Placental pericyte (primary cell): ENCODE measurements around the gene PECR. TPM values are rescaled to one million over a fixed set of nuclear protein-coding genes. Genes with fewer than 3 reads are reported as not detected.

ENCODE experiments used
- total RNA-seq: library from RNA; depleted of rRNA; stranded (reverse); fragments of >200 nt; gene quantifications from 2 replicates; pipeline ENCODE4 v1.2.3, GENCODE V29; 2012

The PECR gene
- 1.5 and 5.4 TPM in 2 replicates for total RNA-seq

DNA sequence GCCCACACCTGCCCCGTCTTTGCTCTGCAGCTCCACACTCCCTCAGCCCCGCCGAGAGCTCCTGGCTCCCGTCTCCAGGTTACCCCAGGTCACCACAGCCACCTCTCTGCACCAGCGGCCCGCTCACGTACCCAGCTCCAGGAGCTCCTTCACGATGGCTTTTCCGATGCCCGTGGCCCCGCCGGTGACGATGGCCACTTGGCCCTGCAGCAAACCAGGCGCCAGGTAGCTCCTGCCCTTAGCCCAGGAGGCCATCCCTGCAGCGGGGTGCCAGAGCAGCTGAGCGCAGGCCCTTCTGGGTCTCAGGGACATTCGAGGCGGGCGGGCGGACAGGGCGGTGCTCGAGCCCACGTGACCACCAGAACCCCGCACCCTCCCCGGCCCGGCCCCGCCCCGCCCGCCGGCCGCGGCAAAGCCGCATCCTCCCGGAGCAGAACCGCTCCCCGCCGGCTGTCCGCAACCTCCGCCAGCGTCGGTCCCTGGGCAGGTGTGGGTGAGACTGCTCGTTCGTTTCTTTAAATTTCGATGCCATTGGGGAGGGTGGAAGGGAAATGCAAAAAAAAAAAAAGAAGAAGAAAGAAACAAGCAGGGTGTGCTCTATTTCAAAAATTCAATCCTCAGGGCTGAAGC, at the start of gene PECR, which contains the start of gene TMEM169:
PECR (minus strand) TSS at position 323 of the 630 bp plus-strand sequence; CDS start at position 255, 68 bp downstream.
TMEM169 (plus strand) TSS at position 433 of the 630 bp plus-strand sequence. CDS start 14,045 bp downstream, outside the sequence.

DNA sequence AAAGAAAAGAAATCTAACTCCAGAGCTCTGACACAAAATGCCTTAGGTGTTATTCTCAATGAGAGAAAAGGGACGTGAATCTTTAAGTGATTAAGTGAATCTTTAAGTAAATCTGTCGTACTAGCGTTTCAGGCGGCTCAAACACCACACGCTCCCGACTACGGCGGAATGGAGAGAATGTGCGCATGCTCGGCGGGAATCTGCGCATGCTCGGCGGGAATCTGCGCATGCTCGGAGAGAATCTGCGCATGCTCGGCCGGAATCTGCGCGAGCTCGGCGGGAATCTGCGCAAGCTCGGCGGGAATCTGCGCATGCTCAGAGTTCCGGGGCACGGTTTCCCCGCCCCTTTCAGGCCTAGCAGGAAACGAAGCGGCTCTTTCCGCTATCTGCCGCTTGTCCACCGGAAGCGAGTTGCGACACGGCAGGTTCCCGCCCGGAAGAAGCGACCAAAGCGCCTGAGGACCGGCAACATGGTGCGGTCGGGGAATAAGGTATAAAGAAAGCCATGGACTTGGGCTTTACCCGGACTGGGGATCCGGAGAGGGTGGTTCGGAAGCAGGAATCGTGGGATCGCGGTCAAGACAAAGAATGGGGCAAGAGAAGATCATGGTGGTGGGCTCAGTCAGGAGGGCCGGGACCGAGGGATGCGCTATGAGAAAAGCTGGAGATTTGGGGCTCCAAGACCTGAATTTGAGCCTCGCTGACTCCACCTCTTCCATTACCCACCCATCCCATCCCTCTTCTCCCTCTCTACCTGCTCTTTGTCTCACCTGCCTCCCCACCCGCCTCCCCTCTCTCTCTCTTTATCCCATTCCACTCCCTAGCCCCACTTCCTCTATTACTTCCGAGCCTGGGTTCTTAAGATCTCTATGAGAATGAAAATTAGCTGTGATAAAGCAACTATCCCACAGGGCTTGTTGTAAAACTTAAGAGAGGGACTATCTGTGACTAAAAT, 27.6 kb upstream of the PECR start, which contains the start of gene XRCC5:
XRCC5 (plus strand) TSS at position 382 of the 955 bp plus-strand sequence; CDS start at position 471, 89 bp downstream.

DNA sequence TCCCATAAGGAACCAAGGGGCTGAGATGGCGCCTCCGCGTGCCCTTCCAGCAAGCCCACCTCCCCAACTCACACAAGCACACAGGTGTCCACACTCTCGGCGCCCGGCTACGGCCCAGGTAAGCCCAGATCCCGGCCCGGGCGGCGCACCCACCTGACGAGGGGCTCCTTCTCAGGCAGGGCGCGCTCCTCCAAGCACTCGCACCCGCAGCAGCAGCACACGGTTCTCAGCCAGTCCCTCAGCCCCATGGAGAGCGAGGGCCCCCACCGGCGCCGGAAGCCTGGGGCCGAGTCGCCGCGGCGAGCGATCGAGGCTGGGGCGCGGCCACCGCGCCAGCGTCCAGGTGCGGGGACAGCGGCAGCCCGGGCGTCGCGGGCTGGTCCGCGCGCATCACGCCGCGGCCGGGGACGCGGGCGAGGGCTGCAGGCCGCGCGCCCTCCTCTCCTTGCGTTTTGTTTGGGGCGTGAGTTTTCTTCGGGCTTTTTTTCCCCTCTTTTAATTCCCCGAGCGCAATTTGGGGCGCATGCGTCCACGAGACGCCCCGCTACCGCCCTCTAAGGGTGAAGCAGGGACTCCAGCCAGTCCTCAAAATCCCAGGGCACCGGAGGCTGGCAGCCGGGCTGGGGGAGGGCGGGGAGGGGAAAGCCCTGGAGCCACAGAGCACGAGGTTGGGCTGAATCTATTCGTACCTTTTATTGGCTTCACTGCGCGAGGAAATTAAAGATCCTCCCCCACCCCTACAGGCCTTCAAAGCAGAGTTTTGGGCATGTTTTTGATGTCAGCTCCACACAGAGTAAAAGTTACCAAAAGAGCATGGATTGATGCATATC, 68.3 kb downstream of the PECR start, which contains the start of gene MREG:
MREG (minus strand) TSS at position 472 of the 830 bp plus-strand sequence; CDS start at position 248, 224 bp downstream.

Other genes with a start within 250 kb of the PECR start
- 1.1 and 3.0 TPM in 2 replicates for gene MREG, start 68.3 kb downstream of the PECR start, total RNA-seq
- gene TMEM169, start 110 bp upstream of the PECR start, total RNA-seq: 0.14 TPM in 1 of 2 replicates, not detected in the other
- gene XRCC5, start 27.5 kb upstream of the PECR start, total RNA-seq: 187 and 337 TPM in 2 replicates